Right lobe of liver (tissue), 6 donors: Measurements from ENCODE around the gene ZMYND8. TPM values are rescaled to one million over a fixed set of nuclear protein-coding genes. Genes with fewer than 3 reads are reported as not detected.
"Not testable (repeated sequence)": the region's sequence is repeated elsewhere in the genome, so short reads cannot be mapped to it uniquely, and the experiment has no call there.

Source experiments
- ATAC-seq, 4 donors: fragments of 200-7000 bp; cut with Tn5 transposase; one replicate each; pipeline ENCODE4 v1.9.1; 2020; ENCODE audit warnings: mild to moderate bottlenecking in 4 of 4, moderate library complexity in 4 of 4
- DNase-seq, 3 donors: peaks; one replicate each; pipeline ENCODE4 v3.0.0-alpha.2; 2020
- H3K27ac ChIP-seq, 3 donors: fragments of 200-600 bp; one replicate each; pipeline ENCODE4 v1.8.0; 2022
- H3K27me3 ChIP-seq, 2 donors: fragments of 200-600 bp; one replicate each; pipeline ENCODE4 v1.8.0; 2022
- H3K36me3 ChIP-seq, 4 donors: fragments of 200-600 bp; sonication (generic) in 1 of 4; one replicate each; pipeline versions ENCODE4 v1.5.1 to v1.8.0; 2017 to 2022; ENCODE audit warnings: control low read depth in 1 of 4
- H3K4me1 ChIP-seq, 4 donors: fragments of 200-600 bp; sonication (generic) in 1 of 4; one replicate each; pipeline versions ENCODE4 v1.5.1 to v1.8.0; 2017 to 2022; ENCODE audit warnings: control low read depth in 1 of 4
- H3K4me3 ChIP-seq, 3 donors: fragments of 200-600 bp; one replicate each; pipeline ENCODE4 v1.8.0; 2022
- H3K9me3 ChIP-seq, 4 donors: fragments of 200-600 bp; sonication (generic) in 1 of 4; one replicate each; pipeline versions ENCODE4 v1.5.1 to v1.8.0; 2017 to 2022; ENCODE audit warnings: control low read depth in 1 of 4
- POLR2A ChIP-seq: fragments of 450-650 bp; IDR thresholded peaks from one replicate; pipeline ENCODE4 v1.6.1; 2017; ENCODE audit warnings: antibody characterized with exemption, mild to moderate bottlenecking
- WGBS: methylation state at CpG from one replicate; pipeline ENCODE4 v1.1.6; 2018; ENCODE audit warnings: low coverage, low lambda C conversion rate; ENCODE audit not compliant: insufficient coverage; ENCODE audit errors: missing lambda C conversion rate; 5-methylcytosine and 5-hydroxymethylcytosine counted together
- intact Hi-C, 2 donors: fragments of 100-400 bp; cut with DNase I; formaldehyde crosslinking; loops; one replicate each; pipeline versions ENCODE4 v1.11.2 to v1.14.1; 2022
- total RNA-seq, 6 experiments: library from RNA; depleted of rRNA in 2 of 6; stranded (reverse); fragments of >200 nt in 2 of 6; fragmentation: NEBNext Ultra II Directional in 3 of 6; extraction: Animal tissue kit (Norgen Biotek cat#: 25700) in 3 of 6; gene quantifications; one replicate each; pipeline versions ENCODE4 v1.1.0 to v1.2.4, GENCODE V29; 2016 to 2023
- TF ChIP-seq, protein P1 (sequence below), 4 donors: fragments of 200-600 bp in 3 of 4; fragments of 450-650 bp in 1 of 4; IDR thresholded peaks; one replicate each; pipeline versions ENCODE4 v1.5.1 to v1.8.0; 2016 to 2022; ENCODE audit warnings: antibody characterized with exemption in 4 of 4, mild to moderate bottlenecking in 2 of 4
- donor health status: DM: no; HTN: yes; CAD: no.
- donor health status: DM: no; HTN: no; CAD: no.
- donor health status: DM: no; HTN: no; CAD: no.
- donor health status: DM: no; HTN: yes; CAD: no.
- donor health status: DM: no; HTN: yes; CAD: no.

The ZMYND8 gene
- total RNA-seq, 6 experiments from 2014 or later = 7.8 to 25.7 (median 13.8) TPM

DNA sequence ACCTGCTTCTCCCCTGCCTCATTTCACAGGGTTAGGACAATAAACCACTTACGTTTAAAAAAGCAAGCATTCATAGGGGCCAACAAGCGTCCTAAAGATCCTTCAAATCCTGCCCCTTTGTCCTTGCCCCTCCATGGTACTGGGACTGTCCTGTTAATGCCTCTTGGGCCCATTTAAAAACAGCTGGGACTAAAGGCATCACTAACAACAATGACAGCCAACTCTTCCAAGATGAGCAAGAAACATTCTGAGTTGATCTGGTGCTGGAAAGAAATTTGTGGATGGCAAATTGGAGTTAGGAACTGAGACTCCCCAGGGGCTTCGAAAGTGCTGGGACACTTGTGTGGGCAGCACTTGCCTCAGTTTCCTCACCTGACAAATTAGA lies 93.4 kb downstream of the ZMYND8 start:
- Histone ChIP-seq H3K9me3 (no peaks in the 10 kb centered on the region), H3K36me3 (peaks cover 0 to 16% (median 5%) of the 10 kb centered on the region in 4 donors), H3K4me3 (no peak overlapping the region), H3K27ac (no peak overlapping the region), H3K4me1 (no peaks in the 10 kb centered on the region), H3K27me3 (no peaks in the 10 kb centered on the region)
- 76% methylated on average over 3 of the region's 3 CpGs for WGBS
- DNase-seq (no peak), ATAC-seq (no peak)
- TF ChIP-seq, protein P1, sequence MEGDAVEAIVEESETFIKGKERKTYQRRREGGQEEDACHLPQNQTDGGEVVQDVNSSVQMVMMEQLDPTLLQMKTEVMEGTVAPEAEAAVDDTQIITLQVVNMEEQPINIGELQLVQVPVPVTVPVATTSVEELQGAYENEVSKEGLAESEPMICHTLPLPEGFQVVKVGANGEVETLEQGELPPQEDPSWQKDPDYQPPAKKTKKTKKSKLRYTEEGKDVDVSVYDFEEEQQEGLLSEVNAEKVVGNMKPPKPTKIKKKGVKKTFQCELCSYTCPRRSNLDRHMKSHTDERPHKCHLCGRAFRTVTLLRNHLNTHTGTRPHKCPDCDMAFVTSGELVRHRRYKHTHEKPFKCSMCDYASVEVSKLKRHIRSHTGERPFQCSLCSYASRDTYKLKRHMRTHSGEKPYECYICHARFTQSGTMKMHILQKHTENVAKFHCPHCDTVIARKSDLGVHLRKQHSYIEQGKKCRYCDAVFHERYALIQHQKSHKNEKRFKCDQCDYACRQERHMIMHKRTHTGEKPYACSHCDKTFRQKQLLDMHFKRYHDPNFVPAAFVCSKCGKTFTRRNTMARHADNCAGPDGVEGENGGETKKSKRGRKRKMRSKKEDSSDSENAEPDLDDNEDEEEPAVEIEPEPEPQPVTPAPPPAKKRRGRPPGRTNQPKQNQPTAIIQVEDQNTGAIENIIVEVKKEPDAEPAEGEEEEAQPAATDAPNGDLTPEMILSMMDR (IDR thresholded peaks at IDR 0.05) = no peak
- no peak for TF ChIP-seq POLR2A
- intact Hi-C loops = no loop called here

DNA sequence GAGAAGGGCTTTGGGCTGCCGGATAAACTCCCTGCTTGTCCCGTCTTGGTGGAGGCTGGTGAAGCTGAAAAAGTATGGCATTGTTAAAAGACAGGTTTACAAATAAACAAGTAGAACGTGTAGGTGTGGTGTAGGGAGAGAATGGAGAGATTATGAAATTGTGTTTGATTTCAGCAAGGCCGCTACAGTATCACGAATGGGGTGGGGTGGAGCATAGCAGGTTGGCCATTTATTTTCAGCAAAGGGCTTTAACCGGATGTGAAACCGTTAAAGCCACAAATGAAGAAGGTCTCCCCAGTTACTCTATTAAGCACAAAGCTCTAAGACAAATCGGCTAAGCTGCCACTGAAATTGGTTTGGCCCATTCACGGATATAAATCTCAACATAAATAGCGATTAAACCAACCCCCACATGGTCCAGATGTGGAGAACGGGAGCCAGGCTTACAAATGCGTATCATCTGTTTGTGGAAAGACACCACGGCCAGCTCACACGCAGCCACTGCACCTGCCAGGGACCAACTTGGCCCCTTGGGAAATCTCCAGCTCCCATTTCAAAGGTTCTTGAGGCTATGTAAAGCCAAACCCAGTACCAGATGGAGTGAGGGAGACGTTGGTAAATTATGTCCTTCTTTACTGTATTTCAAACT lies 94.0 kb downstream of the ZMYND8 start:
- ATAC-seq (no peak), DNase-seq (no peak)
- Histone ChIP-seq H3K36me3 (peaks cover 0 to 11% (median 5%) of the 10 kb centered on the region in 4 donors), H3K27me3 (no peaks in the 10 kb centered on the region), H3K27ac (no peak overlapping the region), H3K4me3 (no peak overlapping the region), H3K9me3 (no peaks in the 10 kb centered on the region), H3K4me1 (no peaks in the 10 kb centered on the region)
- TF ChIP-seq POLR2A = no peak
- TF ChIP-seq, protein P1 (IDR thresholded peaks at IDR 0.05) = no peak
- intact Hi-C loops = no loop called here
- 84% methylated on average over 15 of the region's 15 CpGs for WGBS

DNA sequence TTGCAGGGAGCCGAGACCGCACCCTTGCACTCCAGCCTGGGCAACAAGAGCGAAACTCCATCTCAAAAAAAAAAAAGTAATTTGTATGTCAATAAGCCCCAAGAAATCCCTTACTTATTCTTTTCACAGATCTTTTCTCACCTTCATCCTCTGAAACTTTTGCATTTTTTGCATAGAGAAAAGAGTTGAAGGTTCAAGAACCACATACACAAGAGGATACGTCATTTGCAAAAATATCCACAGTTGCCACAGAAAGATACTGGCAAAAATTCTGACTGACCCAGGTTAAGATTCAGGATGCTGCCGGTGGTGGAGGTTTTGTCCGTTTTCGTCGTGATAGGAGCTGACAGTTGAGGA lies 94.5 kb downstream of the ZMYND8 start:
- DNase-seq = no peak

DNA sequence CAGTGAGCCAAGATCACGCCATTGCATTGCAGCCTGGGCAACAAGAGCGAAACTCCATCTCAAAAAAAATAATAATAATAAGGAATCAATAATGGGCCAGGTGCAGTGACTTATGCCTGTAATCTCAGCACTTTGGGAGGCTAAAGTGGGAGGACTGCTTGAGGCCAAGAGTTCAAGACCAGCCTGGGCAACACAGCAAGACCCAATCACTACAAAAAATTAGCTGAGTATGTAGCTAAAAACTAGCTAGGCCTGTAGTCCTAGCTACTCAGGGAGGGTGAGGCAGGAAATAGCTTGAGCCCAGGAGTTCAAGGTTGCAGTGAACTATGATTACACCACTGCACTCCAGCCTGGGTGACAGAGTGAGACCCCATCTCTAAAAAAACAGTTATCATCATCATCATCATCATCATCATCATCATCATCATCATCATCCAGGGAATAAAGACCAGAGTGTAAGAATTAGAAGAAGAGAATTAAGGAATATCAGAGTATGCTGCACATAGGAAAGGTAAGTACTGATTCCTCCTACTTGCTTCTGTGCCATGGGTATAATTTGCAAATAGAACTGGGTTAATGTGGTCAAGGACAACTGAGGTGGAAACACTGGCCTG lies 95.2 kb downstream of the ZMYND8 start:
- H3K9me3 ChIP-seq, H3K27ac ChIP-seq, H3K27me3 ChIP-seq, DNase-seq, ATAC-seq, H3K4me1 ChIP-seq, intact Hi-C loops, H3K4me3 ChIP-seq: not testable (repeated sequence)
- peaks cover 0 to 11% (median 5%) of the 10 kb centered on the region in 4 donors for H3K36me3 ChIP-seq
- WGBS = 94% methylated on average over 2 of the region's 2 CpGs

More for the DNA sequence above, 94.5 kb downstream of the ZMYND8 start:
- intact Hi-C loops = no loop called here
- WGBS = 92% methylated on average over 8 of the region's 8 CpGs
- TF ChIP-seq POLR2A = no peak
- TF ChIP-seq, protein P1 (IDR thresholded peaks at IDR 0.05) = no peak
- H3K27me3 ChIP-seq = no peaks in the 10 kb centered on the region
- H3K9me3 ChIP-seq = no peaks in the 10 kb centered on the region
- no peak overlapping the region for H3K27ac ChIP-seq
- no peaks in the 10 kb centered on the region for H3K4me1 ChIP-seq
- no peak for ATAC-seq
- H3K4me3 ChIP-seq = no peak overlapping the region
- H3K36me3 ChIP-seq = peaks cover 0 to 11% (median 5%) of the 10 kb centered on the region in 4 donors

DNA sequence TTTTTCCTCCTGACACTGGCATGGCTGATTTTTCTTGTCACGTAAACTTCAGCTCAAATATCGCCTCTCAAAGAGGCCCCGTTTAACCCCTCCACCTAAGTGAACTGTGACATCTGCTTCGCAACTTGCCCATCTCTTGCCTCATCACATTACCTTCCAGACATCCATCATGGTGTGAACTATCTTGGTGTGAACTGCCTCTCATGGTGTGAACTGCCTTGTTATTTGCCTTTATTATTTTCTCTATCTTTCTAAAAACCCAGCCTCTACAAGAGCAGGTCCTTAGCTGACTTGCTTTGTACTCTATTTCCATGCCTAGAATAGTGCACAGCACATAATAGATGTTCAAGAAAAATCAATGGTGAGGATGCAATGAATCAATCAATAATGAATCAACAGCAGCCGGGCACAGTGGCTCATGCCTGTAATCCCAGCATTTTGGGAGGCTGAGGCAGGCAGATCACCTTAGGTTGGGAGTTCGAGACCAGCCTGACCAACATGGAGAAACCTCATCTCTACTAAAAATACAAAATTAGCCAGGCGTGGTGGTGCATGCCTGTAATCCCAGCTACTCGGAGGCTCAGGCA lies 95.9 kb downstream of the ZMYND8 start:
- WGBS = 82% methylated on average over 5 of the region's 8 CpGs
- DNase-seq, H3K27ac ChIP-seq, H3K4me3 ChIP-seq, H3K27me3 ChIP-seq, H3K9me3 ChIP-seq, H3K4me1 ChIP-seq, ATAC-seq, intact Hi-C loops: not testable (repeated sequence)
- peaks cover 0 to 11% (median 5%) of the 10 kb centered on the region in 4 donors for H3K36me3 ChIP-seq
